ENCODE measurements around the gene SPSB4. TPM values are rescaled to one million over a fixed set of nuclear protein-coding genes. Genes with fewer than 3 reads are reported as not detected.

The SPSB4 gene
- total and polyA plus RNA-seq, 2 of the 13 experiments (the other 11 are each of a cell fraction or from before 2014, with no cell fraction given): not detected

DNA sequence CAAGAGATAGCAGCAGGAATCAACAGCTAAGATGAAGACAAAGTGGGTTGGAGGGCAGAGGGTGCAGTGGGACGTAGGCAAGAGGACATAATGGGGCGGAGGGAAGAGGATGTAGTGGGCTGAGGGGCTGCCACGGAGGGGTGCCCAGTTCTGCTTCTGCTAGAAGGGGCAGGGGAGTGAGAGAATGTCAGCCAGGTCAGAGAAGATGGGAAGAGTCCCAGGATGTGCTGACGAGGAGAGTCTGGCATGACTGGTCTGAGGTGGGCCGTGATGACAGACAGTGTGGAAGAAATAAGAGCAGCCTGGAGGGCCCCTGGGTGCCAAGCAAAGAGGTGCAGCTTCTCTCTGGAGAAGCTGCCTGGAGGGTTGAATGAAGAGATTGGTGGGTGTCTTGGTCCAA lies 4.0 kb downstream of the SPSB4 start (continued):
- TF ChIP-seq POLR2A (IDR thresholded peaks at IDR 0.05; ENCODE audit: insufficient read depth in 1 of 2, low read depth in 2 of 2, low read length in 2 of 2): no peak
- no peak for TF ChIP-seq ZBTB2 (CRISPR knock-in tag; IDR thresholded peaks at IDR 0.05; ENCODE audit: low read depth)
- no peak for TF ChIP-seq CAMTA2 (CRISPR knock-in tag; IDR thresholded peaks at IDR 0.05; ENCODE audit: borderline replicate concordance)
- TF ChIP-seq, protein P1, sequence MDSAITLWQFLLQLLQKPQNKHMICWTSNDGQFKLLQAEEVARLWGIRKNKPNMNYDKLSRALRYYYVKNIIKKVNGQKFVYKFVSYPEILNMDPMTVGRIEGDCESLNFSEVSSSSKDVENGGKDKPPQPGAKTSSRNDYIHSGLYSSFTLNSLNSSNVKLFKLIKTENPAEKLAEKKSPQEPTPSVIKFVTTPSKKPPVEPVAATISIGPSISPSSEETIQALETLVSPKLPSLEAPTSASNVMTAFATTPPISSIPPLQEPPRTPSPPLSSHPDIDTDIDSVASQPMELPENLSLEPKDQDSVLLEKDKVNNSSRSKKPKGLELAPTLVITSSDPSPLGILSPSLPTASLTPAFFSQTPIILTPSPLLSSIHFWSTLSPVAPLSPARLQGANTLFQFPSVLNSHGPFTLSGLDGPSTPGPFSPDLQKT (CRISPR knock-in tag; IDR thresholded peaks at IDR 0.05; ENCODE audit: borderline replicate concordance): no peak

DNA sequence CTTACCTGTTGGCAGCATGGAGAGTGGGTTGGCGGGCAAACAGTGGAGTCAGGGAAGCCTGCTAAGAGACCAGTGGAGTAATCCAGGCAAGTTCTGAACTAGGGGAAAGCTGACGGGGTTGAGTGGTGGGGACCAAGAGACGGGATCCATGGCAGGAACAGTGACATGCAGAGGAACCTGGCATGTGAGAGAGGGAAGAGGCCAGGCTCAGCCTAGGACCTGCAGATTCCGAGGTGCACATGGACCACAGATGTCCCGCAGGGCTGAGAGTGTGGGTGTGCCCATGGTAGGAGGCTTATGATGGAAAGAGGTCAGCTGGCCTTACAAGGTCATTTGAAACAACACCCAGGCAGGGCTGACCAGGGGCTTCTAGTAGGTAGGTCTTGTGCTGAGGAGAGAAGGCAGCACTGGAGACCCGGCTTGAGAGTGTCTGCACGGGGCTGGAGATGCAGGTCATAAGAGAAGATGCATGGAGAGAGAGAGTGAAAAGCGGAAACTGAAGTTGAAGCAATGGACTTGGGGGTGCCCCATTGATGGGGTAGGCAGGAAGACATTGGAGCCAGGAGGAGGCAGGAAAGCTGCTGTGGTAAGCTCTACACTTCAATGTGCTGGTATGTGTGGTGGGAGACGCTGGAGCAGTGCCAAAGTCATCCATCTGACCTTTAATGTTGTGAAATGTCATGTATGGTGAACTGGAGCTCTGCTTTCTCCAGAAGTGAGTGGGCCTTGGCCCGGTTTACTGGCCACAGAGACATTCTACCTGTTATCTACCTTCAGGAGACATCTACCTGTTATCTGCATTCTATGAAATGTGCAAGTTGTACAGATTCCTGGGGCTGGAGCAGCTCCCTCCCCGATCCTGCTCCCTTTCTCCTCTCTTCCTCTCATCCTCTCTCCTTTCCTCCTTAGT lies 4.6 kb downstream of the SPSB4 start:
- FAIRE-seq: no peak
- POLR2A ChIA-PET: no interaction called here
- no TSS peak for BruUV-seq (replicated peaks)
- TF ChIP-seq SAP130 (CRISPR knock-in tag; IDR thresholded peaks at IDR 0.05; ENCODE audit: low read depth) (no peak), ZNF512B (CRISPR knock-in tag; IDR thresholded peaks at IDR 0.05; ENCODE audit: borderline replicate concordance) (no peak), SNAI1 (CRISPR knock-in tag; IDR thresholded peaks at IDR 0.05; ENCODE audit: borderline replicate concordance) (no peak), RFX1 (IDR thresholded peaks at IDR 0.05) (no peak), SIN3A (IDR thresholded peaks at IDR 0.05; ENCODE audit: borderline replicate concordance, low read depth, low read length) (no peak), RORA (CRISPR knock-in tag; IDR thresholded peaks at IDR 0.05) (no peak)
- TF ChIP-seq, protein P2, sequence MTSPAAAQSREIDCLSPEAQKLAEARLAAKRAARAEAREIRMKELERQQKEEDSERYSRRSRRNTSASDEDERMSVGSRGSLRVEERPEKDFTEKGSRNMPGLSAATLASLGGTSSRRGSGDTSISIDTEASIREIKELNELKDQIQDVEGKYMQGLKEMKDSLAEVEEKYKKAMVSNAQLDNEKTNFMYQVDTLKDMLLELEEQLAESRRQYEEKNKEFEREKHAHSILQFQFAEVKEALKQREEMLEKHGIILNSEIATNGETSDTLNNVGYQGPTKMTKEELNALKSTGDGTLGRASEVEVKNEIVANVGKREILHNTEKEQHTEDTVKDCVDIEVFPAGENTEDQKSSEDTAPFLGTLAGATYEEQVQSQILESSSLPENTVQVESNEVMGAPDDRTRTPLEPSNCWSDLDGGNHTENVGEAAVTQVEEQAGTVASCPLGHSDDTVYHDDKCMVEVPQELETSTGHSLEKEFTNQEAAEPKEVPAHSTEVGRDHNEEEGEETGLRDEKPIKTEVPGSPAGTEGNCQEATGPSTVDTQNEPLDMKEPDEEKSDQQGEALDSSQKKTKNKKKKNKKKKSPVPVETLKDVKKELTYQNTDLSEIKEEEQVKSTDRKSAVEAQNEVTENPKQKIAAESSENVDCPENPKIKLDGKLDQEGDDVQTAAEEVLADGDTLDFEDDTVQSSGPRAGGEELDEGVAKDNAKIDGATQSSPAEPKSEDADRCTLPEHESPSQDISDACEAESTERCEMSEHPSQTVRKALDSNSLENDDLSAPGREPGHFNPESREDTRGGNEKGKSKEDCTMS (CRISPR knock-in tag; conservative IDR thresholded peaks at IDR 0.05): no peak

More for the DNA sequence above, 4.6 kb downstream of the SPSB4 start:
- no peak overlapping the region for H3K4me3 ChIP-seq (replicated peaks in 1 of 3; ENCODE audit: insufficient read depth in 1 of 3, low read depth in 2 of 3, low read length in 3 of 3)
- in situ Hi-C loops (cut with HindIII; ENCODE audit: extremely low pct_ligation_motif_present, low pct_unique_long_range_greater_than_20kb) (no loop called here), intact Hi-C loops (cut with micrococcal nuclease; ENCODE audit: unreplicated experiment) (no loop called here)
- H3K9me3 ChIP-seq (ENCODE audit: low read length): no peaks in the 10 kb centered on the region
- H4K20me1 ChIP-seq (ENCODE audit: insufficient read depth, low read length): no peaks in the 10 kb centered on the region
- H3K27ac ChIP-seq (ENCODE audit: extremely low read length, insufficient read depth, low read length): no peak overlapping the region
- H3K27me3 ChIP-seq (ENCODE audit: control insufficient read depth in 1 of 2, insufficient read depth in 2 of 2, low read length in 2 of 2): peaks cover 9 to 45% of the 10 kb centered on the region in 2 experiments; a peak in 4 of 5 replicates
- WGBS (ENCODE audit: low lambda C conversion rate): 18% methylated on average over 10 of the region's 11 CpGs
- H3K36me3 ChIP-seq (replicated peaks in 1 of 2; ENCODE audit: control insufficient read depth in 1 of 2, insufficient read depth in 2 of 2, low read length in 2 of 2): no peaks in the 10 kb centered on the region
- CTCF ChIA-PET (ENCODE audit: low intra/inter-chr PET ratio, low total read pairs): no interaction called here
- no peak for DNase-seq (ENCODE audit: low spot score)
- no peaks in the 10 kb centered on the region for H3K79me2 ChIP-seq (ENCODE audit: insufficient read depth, low read length)
- no peak for ATAC-seq
- H3K9ac ChIP-seq (ENCODE audit: insufficient read depth, low read depth, low read length): no peak overlapping the region
- no peaks in the 10 kb centered on the region for H3K4me1 ChIP-seq (ENCODE audit: insufficient read depth, low read length)
- H2AFZ ChIP-seq (ENCODE audit: low read length): no peak overlapping the region
- H3K4me2 ChIP-seq (ENCODE audit: low read depth, low read length): no peak overlapping the region
